ENCODE results near the gene GIN1. TPM values are rescaled to one million over a fixed set of nuclear protein-coding genes. Genes with fewer than 3 reads are reported as not detected.

GIN1 gene
- total and polyA plus RNA-seq, 2 experiments from 2014 or later: 5.8 to 9.6 TPM

GRCh38 chr5:103108086-103108485, 11.9 kb downstream of the GIN1 start:
- no peak for ATAC-seq
- TF ChIP-seq ZNF331 (CRISPR knock-in tag; IDR thresholded peaks at IDR 0.05; ENCODE audit: low read depth): no peak
- no peak for TF ChIP-seq ZNF462 (CRISPR knock-in tag; IDR thresholded peaks at IDR 0.05)
- no peak for TF ChIP-seq ZNF114 (CRISPR knock-in tag; IDR thresholded peaks at IDR 0.05)
- TF ChIP-seq, protein P1, sequence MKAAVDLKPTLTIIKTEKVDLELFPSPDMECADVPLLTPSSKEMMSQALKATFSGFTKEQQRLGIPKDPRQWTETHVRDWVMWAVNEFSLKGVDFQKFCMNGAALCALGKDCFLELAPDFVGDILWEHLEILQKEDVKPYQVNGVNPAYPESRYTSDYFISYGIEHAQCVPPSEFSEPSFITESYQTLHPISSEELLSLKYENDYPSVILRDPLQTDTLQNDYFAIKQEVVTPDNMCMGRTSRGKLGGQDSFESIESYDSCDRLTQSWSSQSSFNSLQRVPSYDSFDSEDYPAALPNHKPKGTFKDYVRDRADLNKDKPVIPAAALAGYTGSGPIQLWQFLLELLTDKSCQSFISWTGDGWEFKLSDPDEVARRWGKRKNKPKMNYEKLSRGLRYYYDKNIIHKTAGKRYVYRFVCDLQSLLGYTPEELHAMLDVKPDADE (IDR thresholded peaks at IDR 0.05): no peak
- TF ChIP-seq CREB1 (CRISPR knock-in tag; IDR thresholded peaks at IDR 0.05; ENCODE audit: low read depth): no peak
- no peak for TF ChIP-seq JUNB (IDR thresholded peaks at IDR 0.05; ENCODE audit: unreplicated experiment)
- no peak for TF ChIP-seq EZH2phosphoT487 (IDR thresholded peaks at IDR 0.05; ENCODE audit: unreplicated experiment)
- no peak for TF ChIP-seq EZH2 (IDR thresholded peaks at IDR 0.05; ENCODE audit: low read depth, unreplicated experiment)
- peaks cover 20% of the 10 kb centered on the region for H3K4me1 Mint-ChIP-seq
- Histone ChIP-seq H3K4me3 (no peak overlapping the region), H3K4me2 (no peak overlapping the region), H4K20me1 (replicated peaks; ENCODE audit: insufficient read depth) (no peaks in the 10 kb centered on the region), H3K79me2 (replicated peaks; ENCODE audit: insufficient read depth) (peaks cover 16% of the 10 kb centered on the region), H3K4me1 (ENCODE audit: insufficient read depth) (peaks cover 19% of the 10 kb centered on the region), H2AFZ (no peak overlapping the region), H3K9me2 (ENCODE audit: insufficient read depth) (no peaks in the 10 kb centered on the region), H3F3A (replicated peaks; ENCODE audit: low read depth) (no peaks in the 10 kb centered on the region), H3K27me3 (ENCODE audit: insufficient read depth) (no peaks in the 10 kb centered on the region), H3K36me3 (ENCODE audit: insufficient read depth) (no peaks in the 10 kb centered on the region), H3K27ac (ENCODE audit: low read depth) (no peak overlapping the region)
- 0 out of 3 replicates have a peak, but pooled peaks cover 2% of the 10 kb centered on the region for H3K36me3 Mint-ChIP-seq (ENCODE audit: low read depth)
- peak overlapping the region; percentile 82 for H3K27ac Mint-ChIP-seq
- DNase-seq (ENCODE audit: low spot score): no peak
- H3K27me3 Mint-ChIP-seq (ENCODE audit: insufficient read depth, low read depth, poor library complexity): no peaks in the 10 kb centered on the region
- H3K4me3 Mint-ChIP-seq: no peak overlapping the region
- no peaks in the 10 kb centered on the region for H3K9me3 Mint-ChIP-seq
